Stimulated activated CD8-positive, alpha-beta memory T cell treated with anti-CD3 and anti-CD28 coated beads, Interleukin-2, amount 100 ng/mL, for 48 hours (primary cell): ENCODE data around the gene ACSM6.
A peak's percentile ranks its signal among the peaks of the same experiment; 100 is the strongest.

Source experiments
- DNase-seq, 2 donors: peaks; one replicate each; pipeline ENCODE4 v3.0.0-alpha.2; 2020; ENCODE audit warnings: low read depth in 2 of 2

Gene ACSM6

GRCh38 chr10:95245425-95246055, 51.5 kb downstream of the ACSM6 start:
- DNase-seq: no peak

- peak; percentile 48 to 51 for DNase-seq
Measured at GRCh38 chr10:95246582-95247051, 52.6 kb downstream of the ACSM6 start.

DNA sequence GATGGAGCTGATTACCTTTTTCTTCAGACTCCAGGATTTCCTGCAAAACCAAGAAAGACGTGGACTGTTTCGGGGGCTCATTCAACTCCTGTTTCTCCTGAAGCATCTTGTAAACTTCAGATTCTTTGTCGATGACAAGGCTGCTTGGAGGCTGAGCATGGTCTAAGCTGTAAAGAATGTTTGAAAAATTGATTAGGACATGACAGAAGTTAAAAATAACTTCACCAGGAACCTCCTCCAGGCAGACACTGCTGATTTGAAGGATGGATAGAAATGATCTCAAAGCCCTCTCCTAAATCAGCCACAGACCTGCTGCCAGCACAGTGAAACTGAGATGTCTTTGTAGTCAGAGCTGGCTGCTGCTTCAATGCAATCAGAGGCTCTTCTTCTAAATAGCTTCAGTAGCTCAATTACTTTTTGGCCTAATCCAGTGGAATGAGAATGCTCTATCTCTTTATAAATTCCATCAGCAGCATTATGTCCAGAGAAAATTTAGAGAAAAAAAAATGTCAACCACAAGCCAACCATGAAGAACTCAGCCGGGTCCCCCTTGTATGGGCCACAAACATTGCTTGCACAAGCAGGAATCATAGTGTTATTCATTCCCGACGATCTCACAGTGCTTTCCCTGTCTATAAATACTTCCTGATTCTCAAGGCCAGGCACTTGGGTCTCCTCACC, 53.3 kb downstream of the ACSM6 start:
- no peak for DNase-seq

DNA sequence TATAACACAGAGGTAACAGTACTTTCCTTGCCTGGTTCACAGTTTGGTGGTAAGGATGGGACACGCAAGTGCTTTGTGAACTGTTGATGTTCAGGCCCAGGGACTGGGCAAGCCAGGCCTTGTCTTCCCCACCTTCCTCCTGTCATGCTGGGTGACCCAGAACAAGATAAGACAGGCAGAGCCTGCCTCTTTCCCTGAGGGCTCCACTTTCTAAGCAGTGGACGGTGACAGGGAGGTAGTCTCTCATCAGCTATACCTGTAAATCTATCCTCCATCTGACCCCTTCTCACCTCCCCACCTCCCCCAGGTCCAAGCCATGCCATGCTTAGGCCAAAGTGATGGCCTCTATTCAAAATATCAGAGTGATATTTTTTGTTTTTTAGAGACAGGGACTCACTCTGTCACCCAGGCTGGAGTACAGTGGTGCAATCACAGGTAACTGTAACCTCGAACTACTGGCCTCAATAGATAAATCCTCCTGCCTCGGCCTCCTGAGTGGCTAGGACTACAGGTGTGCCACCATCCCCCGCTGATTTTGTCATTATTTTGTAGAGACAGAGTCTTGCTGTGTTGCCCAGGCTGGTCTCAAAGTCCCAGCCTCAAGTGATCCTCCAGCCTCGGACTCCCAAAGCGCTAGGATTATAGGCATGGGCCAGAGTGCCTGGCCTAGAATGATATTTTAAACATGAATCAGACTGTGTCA, 54.0 kb downstream of the ACSM6 start:
- DNase-seq: no peak

- no peak for DNase-seq
Measured at GRCh38 chr10:95248989-95249388, 55.0 kb downstream of the ACSM6 start.

DNA sequence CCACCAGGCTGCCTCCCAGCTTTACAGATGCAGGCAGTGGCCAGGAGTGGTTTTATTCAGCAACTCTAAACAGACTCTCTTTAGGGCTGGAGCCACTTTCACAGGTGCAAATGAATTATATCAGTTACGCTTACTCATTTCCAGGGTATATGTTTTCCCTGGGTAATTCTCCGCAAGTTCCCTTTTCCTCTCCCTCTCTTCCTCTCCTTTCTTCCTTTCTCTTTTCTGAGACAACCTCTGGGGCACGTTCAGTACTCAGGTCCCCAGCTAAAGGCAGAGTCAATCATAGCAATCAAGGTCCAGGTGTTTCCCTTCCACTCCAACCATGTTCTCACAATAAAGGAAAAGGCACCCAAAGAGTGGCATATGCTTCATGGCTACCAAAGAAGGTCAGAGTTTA, 55.4 kb downstream of the ACSM6 start:
- DNase-seq: no peak

- DNase-seq: no peak
Measured at GRCh38 chr10:95250856-95251255, 56.8 kb downstream of the ACSM6 start.

GRCh38 chr10:95253007-95253406, 59.0 kb downstream of the ACSM6 start:
- no peak for DNase-seq

GRCh38 chr10:95253686-95254085, 59.6 kb downstream of the ACSM6 start:
- DNase-seq: no peak

- no peak for DNase-seq
Measured at GRCh38 chr10:95254629-95255028, 60.6 kb downstream of the ACSM6 start.

GRCh38 chr10:95256268-95256667, 62.2 kb downstream of the ACSM6 start:
- no peak for DNase-seq

DNA sequence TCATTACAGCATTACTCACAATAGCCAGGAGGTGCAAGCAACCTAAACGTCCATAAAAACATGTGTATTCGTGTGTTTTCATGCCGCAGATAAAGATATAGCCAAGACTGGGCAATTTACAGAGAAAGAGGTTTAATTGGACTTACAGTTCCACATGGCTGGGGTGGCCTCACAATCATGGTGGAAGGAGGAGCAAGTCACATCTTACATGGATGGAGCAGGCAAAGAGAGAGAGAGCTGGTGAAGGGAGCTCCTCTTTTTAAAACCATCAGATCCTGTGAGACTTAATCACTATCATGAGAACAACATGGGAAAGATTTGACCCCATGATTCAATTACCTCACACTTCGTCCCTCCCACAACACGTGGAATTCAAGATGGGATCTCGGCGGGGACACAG, 63.8 kb downstream of the ACSM6 start:
- no peak for DNase-seq

- DNase-seq: no peak
Measured at GRCh38 chr10:95260397-95260881, 66.4 kb downstream of the ACSM6 start.

DNA sequence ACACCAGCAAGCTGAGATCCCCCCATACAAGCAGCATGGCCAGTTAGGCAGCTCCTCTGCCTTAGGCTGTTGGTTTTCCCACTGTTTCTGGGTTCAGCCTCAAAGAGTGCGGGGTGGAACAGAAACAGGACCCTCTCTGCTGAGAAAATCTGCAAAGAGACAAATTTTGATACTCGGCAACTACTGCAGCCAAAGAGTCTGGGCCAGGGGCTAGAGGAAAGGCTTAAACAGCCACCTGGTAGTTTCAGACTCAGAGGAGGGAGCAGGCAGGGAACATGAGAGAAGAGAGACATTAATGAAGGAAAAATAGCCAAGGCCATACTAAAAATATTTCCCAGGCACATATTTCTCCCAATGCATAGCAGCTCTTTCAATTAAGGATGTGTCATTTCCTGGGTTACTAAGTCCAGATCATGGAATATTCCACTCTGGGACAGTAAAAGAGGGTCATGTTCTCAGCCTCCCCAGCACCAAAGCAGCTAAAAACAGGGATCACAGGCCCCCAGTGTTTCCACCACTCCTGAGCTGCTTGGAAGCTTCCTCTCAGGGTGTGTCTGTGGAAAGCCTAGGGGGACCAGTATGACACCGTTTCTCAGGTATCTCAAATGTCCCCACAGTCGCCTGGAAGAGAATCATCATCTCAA, 67.0 kb downstream of the ACSM6 start:
- DNase-seq: no peak

DNA sequence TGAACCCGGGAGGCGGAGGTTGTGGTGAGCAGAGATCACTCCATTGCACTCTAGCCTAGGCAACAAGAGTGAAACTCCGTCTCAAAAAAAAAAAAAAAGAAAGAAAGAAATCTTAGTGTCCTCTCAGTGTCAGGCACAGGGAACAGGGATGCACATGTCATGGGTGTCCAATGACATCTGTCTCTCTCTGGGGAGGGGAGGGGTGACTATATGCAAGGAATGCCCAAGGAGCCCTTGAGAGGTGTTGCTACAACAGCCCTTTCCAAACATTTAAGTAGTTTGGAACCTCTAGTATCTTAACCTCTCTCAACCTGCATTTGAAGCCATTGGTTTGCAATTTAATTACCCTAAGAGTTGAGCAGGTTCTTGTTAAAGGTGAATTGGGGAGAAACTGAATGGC, 67.9 kb downstream of the ACSM6 start:
- no peak for DNase-seq

DNA sequence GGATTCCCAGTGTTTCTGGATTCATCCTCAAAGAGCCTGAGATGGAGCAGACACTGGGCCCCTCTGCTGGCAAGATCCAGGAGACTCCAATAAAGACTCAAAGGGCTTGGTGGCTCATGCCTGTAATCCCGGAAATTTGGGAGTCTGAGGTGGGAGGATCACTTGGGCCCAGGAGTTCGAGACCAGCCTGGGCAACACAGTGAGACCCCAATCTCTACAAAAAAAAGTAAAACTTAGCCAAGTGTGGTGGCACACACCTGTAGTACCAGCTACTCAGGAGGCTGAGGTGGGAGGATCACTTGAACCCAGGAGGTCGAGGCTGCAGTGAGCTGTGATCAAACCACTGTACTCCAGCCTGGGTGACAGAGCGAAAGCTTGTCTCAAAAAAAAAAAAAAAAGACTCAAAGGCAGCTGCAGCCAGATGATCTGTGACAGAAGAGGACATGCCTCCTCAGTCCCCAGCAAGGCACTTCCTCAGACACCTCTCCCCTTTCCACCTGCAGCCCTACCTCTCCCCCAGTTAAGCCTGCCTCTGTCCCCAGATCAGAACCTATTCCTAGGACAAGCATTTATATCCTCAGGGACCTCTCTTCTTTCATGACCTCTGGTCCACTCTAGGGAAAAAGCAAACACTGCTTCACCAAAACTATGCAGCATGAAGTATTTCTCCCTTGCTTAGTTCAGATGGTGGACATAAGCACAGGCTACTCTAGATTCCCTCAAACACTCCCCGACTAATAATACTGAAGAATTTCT, 68.9 kb downstream of the ACSM6 start:
- DNase-seq: no peak

GRCh38 chr10:95263864-95264226, 69.8 kb downstream of the ACSM6 start:
- no peak for DNase-seq

DNA sequence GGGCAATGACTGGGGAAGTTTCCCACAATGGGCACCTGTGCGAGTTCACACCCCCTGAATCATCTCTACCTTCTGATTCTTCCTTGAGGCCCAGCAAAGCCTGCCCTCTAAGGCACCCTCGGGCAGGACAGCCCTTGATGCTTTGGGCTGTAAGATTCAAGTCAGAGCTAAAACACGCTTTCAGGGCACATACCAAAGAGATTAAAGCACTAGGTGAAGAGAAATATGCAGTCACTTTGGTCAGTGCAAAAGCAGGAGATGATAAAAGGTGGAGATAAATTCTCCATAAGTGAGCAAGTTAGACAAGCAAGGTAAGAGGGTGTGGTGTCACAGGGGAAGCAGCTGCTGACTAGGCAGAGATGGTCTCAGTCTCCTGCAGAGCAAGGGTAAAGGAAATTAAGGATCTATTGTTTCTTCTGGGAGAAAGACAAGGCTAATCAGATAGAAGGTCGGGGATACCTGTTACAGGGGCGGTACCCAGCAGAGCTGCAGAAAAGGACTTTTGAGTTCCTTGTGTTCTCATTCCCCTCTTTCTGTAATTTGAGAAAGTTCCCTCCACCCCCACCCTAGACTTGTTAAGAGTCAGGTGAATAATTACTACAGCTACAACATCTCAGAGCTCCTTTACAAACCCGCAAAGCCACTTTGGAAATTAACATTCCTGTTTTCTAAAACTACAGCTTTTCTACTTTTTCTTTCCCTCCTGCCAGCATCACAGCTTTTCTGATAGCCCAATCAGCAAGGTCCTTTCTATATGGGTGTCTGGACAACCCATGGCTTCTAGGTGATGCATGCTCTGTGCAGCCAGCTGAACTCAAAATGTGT, 70.4 kb downstream of the ACSM6 start:
- DNase-seq: no peak

DNA sequence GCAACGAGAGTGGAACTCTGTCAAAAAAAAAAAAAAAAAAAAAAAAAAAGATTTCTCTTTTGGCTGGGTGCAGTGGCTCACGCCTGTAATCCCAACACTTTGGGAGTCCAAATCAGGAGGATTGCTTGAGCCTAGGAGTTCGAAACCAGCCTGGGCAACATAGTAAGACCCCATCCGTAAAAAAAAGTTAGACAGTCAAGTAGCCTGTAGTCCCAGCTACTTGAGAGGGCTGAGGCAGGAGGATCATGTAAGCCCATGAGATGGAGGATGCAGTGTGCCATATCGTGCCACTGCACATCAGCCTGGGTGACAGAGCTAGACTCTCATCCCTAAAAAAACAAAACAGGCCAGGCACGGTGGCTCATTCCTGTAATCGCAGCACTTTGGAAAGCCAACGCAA, 71.5 kb downstream of the ACSM6 start:
- no peak for DNase-seq

- DNase-seq: no peak
Measured at GRCh38 chr10:95266674-95267095, 72.6 kb downstream of the ACSM6 start.

- DNase-seq: no peak
Measured at GRCh38 chr10:95267251-95267650, 73.2 kb downstream of the ACSM6 start.
